Globus pallidus (tissue), 1 donor: ENCODE measurements around the gene HEYL.

ENCODE experiments used
- DNase-seq: peaks from one replicate; pipeline ENCODE4 v3.0.0-alpha.2; 2015; ENCODE audit warnings: low spot score

The HEYL gene

DNA sequence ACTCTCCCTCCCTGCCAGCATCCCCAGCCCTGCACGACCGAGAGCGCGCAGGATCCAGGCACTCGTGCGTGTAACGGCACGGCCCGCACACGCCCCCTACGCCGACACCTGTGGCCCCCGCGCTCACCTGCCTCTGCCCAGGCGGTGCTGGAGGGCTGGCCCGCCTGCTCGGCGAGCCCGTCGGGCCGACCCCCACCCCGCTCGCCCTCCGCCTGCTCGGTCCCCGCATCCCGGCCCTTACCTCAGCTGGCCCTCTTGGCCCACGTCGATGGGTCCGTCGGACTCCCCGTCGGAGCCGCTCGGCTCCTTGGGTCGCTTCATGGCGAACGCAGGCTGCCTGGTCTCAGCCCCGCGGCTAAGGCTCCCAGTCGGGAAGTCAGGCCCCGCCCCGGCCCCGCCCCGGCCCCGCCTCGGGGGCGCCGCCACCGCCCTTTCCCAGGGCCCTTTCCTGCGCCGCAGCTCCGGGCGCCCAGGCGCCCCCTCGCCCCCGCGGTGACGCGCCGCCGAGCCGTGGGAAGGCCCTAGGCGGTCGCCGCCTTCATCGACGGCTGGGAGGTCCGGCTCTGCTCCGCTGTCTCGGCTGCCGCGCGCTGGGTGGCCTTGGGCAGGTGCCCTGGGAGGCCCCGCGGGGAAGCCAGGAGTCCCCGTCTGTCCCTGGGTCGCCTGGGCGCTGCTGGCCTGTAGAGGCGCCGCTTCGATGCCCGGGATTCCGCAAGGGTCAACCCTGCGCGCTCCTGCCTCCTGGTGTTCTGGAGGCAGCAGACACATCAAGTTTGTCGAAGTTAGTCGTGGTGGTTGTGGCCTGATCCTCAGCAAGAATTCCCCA, at the start of gene HEYL:
TSS of gene HEYL (minus strand) at position 339 of the 826 bp plus-strand sequence. CDS start at position 321, 18 bp downstream.
- no peak for DNase-seq

DNA sequence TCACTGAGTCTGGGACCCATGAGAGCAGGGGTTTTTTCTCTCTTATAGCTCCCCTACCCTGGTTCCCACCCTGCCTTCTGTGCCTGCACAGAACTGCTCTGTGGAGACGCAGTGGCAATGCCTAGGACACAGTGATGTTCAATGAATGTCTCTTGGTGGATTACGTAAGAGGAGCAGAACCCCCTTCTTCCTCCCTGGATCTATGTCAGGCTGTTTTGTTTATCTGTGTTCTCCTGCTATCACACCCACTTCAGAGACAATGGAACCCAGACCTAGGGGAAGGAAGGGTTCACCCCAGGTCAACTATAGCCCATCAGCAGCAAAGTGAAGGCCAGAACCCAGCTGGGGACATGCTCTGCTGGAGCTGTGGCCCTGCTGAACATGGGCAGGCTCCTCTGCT, 49.8 kb upstream of the HEYL start:
- DNase-seq = no peak

DNA sequence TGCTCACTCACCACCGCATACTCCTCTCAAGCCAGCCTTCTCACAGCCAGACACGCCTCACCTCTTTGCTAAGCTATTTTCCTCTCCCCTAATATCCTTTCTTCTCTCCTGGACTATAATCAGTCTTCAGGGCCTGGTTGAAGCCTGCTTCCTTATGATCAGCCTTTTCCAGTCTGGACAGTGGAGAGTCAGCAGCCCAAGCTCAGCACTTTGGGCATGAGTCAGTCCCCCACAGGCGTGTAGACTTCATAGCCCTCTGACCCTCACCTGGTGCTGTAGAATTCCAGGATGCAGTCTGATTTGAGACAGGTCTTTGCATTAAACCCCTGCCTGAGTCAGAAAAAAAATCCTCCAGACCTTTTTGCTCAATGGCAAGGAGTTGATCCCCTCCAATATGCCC, 49.3 kb upstream of the HEYL start:
- DNase-seq = no peak

DNA sequence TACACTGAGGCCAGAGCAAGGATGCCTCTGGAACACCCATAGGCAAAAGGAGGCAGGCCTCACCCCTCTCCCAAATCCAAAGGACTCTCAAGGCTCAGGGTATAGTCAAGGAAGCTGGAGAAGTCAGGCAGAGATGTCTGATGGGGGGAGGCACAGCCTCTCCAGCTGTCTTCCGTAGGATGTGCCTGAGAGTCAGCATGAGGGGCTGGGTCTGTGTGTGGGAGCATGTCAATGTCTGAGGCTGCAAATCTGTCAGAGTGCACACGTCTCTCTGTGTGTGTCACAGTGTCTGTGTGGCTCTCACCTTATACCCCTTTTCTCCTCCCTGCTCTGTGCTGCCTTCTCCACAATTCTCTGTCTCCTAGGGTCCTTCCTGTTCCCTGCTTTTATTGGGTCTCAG, 47.8 kb upstream of the HEYL start:
- DNase-seq = no peak

DNA sequence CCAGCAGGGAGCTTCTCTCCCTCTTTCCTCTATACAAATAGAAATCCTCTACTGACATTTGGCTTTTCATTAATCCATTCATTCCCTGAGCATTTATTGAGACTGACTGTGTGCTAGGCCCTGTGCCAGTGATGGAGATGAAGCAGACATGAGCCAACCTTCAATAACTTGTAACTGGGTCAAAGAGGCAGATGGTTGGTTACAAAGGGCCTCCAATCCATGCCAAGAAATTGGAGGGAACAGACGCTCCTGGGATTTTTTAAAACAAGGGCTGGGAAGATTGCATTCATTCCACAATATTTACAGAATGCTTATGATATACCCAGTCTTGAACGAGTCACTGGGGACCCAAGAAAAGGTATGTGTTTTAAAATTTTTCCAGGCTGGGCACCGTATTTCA, 45.6 kb upstream of the HEYL start:
- no peak for DNase-seq

DNA sequence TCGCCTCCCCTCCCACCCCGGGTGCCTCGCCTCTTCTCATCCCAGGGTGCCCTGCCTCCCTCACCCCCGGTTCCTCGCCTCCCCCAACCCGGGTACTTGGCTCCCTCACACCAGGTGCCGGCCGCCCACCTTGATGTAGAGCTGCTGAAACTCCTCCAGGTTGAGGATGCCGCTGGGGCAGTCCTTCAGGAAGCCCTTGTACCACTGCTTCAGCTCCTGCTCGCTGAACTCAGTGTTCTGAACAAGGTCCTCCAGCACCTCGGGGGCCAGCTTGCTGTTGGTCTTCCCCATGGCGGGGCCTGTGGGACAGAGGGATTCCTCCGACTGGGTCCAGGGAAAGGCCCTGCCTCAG, 44.8 kb upstream of the HEYL start:
- DNase-seq = no peak

DNA sequence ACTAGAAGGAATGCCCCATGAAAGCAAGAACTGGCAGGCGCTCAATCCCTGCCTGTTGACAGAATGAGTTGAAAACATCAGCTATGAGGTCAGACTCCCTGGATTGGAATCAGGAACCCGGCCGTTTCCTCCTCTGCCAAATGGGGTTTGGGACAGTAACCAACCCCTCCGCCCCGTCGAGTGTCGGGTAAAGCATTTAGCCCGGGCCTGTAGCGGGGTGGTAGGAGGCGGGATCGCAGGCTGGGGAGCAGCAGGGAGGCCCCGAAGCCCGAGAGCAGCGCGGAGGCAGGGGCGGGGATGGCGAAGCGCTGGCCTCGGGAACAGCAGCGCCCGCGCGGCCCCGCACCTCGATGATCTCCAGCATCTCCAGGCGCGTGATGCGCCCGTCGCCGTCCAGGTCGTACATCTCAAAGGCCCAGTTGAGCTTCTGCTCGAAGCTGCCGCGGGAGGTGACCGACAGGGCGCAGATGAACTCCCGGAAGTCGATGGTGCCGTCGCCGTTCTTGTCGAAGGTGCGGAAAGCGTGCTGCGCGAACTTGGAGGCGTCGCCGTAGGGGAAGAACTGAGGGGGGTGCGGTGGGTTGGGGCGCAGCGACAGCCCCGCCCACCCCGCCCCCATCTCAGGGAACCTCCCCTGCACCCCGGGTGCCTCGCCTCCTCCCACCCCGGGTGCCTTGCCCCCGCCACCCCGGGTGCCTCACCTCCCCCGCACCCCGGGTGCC, 44.3 kb upstream of the HEYL start:
- no peak for DNase-seq

DNA sequence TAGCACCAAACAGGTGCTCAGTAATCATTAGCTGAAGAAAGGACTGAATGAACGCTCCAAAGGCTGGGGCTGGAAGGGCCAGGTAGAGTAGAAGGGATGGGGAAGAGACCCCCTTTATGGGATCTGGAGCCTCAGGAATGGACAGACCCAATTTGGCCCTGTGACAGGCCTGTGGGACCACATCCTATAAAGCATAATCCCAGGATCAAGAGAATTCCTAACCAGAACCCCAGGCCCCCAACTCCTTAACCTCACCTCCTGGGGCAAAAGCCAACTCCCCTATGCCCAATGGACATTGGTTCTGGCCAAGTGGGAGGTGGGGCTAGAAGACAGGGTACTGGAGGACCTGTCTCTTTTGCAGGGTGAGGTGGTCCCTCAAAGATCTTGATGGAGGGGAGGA, 42.6 kb upstream of the HEYL start:
- DNase-seq = no peak

DNA sequence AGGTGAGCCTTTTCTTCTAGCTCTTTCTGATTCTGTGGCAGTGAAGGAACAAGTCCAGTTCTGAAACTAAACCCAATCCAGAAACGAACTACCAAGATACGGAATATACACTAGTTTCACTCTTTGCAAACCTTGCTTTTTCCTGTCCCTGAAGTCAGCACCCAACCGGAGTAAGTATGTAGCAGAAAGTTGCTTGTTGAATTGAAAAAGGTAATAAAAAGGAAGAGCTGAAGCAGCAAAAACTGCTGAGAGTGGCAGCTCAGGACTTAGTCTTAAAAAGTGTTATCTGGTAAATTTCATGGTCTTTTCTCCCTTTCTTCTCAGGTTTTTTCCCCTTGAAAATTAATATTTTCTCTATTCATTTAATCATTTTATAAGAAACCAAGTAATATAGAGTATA, 41.9 kb upstream of the HEYL start:
- DNase-seq = no peak

DNA sequence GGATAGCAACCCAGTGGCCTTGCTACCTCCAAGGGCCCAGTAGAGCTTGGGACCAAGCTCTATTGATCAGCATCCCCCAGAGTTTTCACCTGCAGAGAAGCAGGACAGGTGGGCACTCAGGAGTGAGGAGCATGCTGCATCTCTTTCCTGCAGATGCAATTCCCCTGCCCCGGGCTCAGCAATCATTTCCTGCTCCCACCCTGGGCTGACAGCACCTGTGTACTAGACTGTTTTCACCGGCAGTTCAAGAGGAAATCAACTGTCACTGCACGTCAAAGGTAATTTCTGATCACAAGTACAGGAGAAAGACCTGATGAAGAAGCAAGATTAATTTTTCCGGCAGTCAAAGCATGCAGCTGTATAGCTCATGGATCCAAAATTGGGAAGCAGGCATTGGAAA, 41.3 kb upstream of the HEYL start:
- no peak for DNase-seq

DNA sequence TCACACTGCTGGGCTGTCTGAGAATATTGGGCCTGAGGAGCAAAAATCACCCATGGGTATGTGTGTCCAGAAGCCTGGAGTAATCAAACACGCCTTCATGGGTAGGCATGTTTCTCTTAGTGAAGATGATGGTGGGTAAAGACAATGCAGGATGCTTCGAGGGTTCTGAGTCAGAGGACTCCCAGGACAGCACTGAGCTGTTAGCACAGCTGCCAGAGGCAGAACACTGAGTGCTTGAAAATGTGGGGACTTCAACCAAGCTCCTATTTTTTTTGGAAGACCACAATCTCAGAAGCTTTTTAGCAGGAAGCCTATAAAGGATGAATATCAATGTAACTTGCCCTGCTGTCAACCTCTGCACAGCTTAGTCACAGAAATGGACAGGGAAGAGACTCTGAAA, 40.4 kb upstream of the HEYL start:
- DNase-seq = no peak

DNA sequence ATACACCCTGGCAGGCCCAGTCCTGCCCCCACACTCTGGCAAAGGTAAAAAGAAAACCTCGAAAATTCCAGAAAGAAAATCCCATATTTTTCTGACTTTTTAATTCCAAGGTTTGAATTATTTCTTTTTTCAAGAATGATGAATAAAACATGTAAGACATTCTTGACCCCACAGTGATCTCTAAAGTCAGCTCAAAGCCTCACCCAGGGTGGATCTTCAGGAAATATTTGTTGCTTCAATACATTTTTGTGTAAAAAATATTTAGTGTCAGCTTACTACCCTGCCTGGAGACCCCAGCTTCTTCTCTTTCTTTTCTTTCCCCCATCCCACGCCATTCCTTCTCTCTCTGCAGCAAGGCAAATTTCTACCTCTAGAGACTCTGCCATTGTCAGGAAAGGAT, 39.4 kb upstream of the HEYL start:
- DNase-seq = no peak

DNA sequence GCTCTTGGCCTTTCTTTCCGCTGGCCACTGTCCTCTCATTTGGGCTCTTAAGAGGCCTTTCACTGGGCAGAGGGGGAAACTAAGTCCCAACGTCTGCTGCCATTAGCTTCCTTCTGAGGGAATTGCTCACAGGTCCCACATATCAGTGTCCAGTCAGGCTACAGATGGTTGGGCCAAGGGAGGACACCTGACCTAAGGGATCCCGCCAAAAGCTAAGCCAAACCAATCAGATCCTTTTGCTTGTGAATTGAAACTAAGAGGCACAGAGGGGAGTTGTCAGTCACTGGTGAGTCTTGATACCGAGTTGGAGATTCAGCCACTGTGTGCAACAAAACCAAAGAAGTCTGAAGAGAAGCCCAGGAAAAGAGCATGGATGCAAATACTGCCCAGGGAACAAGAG, 38.2 kb upstream of the HEYL start:
- DNase-seq = no peak

DNA sequence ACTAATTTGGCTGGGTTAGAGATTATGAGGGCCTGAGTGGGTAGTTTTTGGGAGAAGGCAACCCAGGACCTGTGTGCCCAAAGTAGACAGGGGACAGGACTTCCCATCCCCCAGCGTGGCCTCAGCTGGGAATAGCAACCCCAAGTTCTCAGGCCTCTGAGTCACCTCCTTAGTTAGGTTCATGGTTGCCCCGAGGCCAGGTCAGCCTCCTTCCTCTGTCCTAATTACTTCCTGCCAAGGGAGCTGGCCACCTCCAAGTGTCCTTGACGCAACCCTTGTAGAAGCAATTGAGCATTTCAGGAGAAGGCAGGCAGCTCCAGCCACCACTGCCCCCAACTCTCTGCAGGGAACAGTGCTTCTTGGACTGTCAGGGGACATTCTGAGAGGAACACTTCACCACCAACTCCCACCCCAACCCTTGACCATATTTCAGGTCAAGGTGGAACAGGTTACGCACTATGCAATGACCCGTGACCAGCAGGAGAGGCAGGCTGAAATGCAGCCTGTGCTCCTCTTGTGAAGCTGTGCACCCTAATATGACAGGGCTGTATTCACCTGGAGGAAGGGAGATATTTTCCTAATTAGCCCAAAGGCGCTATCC, 37.6 kb upstream of the HEYL start:
- no peak for DNase-seq

DNA sequence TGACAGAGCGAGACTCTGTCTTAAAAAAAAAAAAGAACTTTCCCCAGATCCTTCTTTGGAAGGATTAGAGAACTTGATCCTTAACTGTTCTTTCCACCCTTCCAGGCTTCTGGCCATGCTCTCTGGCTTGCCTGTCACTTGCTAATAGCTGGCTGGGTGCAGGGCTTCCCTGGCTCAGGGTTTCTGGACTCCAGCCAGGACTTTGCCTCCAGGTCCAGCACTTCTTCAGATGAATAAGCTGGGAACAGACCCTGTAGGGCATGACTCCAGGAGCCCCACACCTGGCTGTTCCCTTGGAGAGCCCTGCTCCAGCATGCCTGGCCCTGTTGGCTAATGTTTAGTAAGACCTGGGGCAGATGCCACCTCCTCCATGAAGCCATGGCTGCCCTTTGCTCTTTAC, 35.8 kb upstream of the HEYL start:
- DNase-seq = no peak

DNA sequence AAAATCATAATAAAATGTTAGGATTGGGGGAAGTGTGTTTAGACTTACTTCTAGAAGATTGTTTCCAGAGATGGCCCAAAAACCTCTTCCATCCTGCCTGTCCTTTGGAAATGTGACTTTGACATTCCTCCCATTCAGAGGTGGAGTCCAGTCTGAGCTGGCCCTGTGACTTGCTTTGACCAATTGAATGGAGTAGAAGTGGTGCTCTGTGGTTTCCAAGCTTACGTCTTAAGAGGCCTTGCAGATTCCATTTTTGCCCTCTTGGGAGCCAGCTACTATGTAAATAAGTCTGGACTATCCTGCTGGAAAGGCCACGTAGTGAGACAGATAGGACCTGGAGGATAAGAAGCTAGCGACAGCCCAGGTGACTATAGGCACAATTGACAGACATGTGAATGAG, 33.8 kb upstream of the HEYL start:
- DNase-seq = no peak

DNA sequence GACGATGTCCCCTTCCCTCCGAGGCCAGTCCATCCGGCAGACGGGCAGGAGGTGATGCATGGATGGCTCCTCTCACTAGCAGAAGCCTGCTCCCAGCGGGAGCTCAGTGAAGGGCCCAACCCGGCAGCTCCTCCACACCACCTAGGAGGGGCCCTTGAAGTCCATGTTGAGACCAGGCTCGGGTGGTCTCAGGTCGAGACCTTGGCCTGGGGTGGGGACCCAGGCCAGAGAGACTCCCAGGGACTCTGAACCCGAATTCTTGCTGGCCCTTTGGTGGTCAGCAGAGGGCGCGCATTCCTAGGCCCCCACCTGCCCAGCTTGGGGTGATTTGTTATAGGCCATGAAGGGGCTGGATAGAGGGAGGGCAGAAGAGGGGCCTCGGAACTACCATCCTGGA, 33.1 kb upstream of the HEYL start:
- no peak for DNase-seq

DNA sequence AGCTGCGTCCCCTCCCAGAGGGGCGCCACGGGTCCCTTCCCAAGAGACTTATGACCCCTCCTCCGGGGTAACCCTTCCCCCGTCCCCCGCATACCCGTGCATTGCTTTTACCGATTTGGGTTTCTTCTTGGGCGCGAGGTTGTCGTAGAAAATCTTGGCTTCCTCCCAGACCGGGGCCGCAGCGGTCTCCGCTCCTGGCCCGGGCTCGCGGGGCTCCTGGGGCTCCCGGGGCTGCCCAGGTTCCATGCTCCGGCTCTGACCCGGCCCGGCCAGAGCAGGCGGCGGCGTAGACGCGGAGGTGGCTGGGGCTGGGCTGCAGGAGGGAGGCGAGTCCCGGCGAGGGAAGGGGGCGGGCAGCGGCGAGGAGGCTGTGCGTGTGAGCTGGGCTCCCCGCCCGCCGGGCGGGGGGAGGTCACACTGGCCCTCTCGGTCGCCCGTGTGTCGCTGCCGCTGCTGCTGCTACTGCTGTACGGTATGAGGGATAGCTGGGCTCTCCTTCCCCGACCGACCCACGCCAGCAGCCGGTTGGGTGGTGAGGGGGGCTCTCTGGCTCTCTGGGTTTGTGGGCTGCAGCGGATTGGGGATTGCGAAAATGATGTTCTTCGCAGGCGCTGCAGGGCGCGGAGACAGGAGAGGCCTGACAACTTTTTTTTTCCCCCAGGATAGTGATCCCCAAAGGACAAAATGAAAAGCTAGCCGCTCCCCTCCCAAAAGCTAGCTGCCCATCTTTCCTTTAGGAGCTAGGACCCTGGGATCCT, 32.5 kb upstream of the HEYL start, which contains the start of gene NT5C1A:
TSS of gene NT5C1A (minus strand) at position 315 of the 758 bp plus-strand sequence. CDS start at position 246, 69 bp downstream.
- DNase-seq = no peak

DNA sequence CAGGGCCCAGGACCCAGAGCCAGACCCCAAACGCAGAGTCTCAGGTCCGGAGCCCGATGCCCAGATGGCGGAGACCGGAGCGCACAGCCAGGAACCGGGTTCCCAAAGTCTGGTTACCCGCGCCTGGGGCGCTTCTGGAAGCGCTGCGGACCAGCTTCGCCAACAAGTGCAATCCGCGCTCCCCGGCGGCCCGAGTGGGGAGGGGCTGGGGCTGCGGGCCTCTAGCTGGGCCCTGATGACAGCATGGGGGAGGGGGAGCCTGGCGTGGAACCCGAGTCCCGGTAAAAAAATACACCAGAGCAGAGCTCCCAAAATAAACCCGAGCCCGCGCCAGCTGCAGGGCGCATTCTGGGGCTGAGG, 32.0 kb upstream of the HEYL start:
- DNase-seq = peak; percentile 43

DNA sequence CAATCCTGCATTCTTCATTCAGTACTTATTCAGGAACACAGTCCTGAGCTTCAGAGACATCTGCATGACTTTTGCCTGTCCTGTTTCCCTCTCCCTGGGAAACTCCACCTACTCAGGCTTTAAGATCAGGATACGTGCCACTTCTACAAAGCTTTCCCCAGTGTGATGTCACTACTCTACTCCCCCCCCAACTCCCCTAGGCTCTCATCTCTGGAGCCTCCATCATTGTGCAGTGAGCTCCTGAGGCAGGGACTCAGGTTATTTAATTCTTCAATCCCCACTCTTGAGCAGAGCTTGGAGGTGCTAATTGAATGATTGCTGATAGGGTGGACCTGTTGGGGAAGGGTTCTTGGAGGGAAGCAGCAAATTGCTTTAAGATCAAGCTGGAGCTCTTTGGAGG, 31.2 kb upstream of the HEYL start:
- no peak for DNase-seq

DNA sequence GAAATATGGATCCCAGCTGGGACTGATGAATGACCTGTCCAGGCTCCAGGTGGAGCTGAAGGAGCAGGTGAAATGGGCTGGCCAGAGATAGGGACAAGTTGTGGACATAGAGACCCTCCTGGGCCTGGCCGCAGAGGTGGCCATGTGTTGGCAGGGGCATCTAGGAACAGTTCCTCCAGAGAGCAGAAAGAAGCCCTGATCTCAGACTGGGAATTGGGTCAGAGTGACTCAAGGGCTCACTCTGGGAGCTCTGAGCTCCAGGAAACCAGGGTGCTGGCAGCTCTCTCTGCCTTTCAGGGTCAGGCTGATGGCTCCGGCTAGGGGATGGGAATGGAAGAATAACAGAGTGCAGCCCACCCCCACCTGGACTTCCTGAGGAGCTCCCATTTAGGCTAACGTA, 29.5 kb upstream of the HEYL start:
- DNase-seq = no peak

DNA sequence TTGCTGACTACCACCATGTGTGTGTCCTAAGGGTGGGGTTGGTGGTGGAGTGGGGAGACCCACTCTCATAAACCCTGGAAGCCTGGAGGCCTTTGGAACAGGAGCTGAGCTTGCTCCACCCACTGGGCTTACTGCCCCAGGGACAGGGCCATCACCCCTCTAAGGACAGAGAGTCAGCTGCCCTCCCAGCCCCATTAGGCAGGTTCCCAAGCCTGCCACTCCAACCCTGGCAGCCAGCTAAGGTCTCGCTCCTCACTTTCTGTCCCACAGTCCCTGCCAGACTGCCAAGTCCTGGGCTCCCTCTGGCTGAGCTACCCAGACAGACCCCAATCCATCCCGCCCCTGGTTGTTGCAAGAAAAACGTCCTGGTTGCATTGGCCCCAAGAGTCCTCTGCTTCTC, 28.7 kb upstream of the HEYL start:
- DNase-seq = peak; percentile 44

DNA sequence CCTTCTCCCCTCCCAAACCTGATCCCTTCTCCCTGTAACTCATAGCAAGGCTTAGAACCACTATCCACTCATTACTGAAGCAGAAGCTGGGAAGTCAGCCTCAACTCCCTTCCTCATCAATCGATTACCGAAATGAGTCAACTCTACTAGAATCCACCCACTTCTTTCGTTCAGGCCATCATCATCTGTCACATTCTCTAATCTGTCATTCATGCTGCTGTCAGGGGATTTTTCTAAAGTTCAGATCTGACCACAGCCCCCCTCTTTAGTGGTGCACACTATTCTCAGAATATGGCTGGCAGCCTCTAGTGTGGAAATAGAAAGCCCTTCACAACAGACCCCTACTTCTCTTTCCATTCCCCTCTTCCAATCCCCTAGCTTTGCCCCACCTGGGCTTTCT, 27.3 kb upstream of the HEYL start:
- no peak for DNase-seq
